Esophagus muscularis mucosa (tissue), 4 donors: ENCODE results near the gene BRINP1. TPM values are rescaled to one million over a fixed set of nuclear protein-coding genes. Genes with fewer than 3 reads are reported as not detected.

Source experiments
- DNase-seq: peaks from one replicate; pipeline ENCODE4 v3.0.0-alpha.2; 2017; ENCODE audit errors: extremely low spot score
- H3K27ac ChIP-seq, 4 donors: fragments of 200-600 bp; sonication (generic); replicated peaks in 1 of 4; 1 replicate in 3 of 4; 2 replicates in 1 of 4; pipeline ENCODE4 v1.5.1; 2016 to 2019; ENCODE audit warnings: mild to moderate bottlenecking in 1 of 4
- H3K27me3 ChIP-seq, 4 donors: fragments of 200-600 bp; sonication (generic); one replicate each; pipeline versions ENCODE4 v1.5.1 to v1.6.0; 2016 to 2019
- H3K36me3 ChIP-seq, 4 donors: fragments of 200-600 bp; sonication (generic); one replicate each; pipeline ENCODE4 v1.5.1; 2016 to 2019
- H3K4me1 ChIP-seq, 4 donors: fragments of 200-600 bp; sonication (generic); one replicate each; pipeline ENCODE4 v1.5.1; 2016 to 2019
- H3K4me3 ChIP-seq, 4 donors: fragments of 200-600 bp; sonication (generic); 1 replicate in 2 of 4; 2 replicates in 2 of 4; pipeline ENCODE4 v1.5.1; 2016 to 2019; ENCODE audit warnings: mild to moderate bottlenecking in 4 of 4, moderate library complexity in 1 of 4
- H3K9me3 ChIP-seq, 4 donors: fragments of 200-600 bp; sonication (generic); 1 replicate in 3 of 4; 2 replicates in 1 of 4; pipeline ENCODE4 v1.5.1; 2016 to 2019
- CTCF ChIP-seq, 3 experiments: fragments of 200-600 bp in 2 of 3; fragments of 450-650 bp in 1 of 3; sonication (generic) in 2 of 3; IDR thresholded peaks; one replicate each; pipeline ENCODE4 v1.5.1; 2017 to 2019; ENCODE audit warnings: antibody characterized with exemption in 3 of 3, mild to moderate bottlenecking in 2 of 3, moderate library complexity in 1 of 3
- EP300 ChIP-seq: sonication (generic); formaldehyde crosslinking; IDR thresholded peaks from one replicate; pipeline ENCODE4 v1.6.1; 2017; ENCODE audit warnings: antibody characterized with exemption
- POLR2A ChIP-seq: fragments of 450-650 bp; IDR thresholded peaks from one replicate; pipeline ENCODE4 v1.6.1; 2017; ENCODE audit warnings: antibody characterized with exemption, moderate library complexity, mild to moderate bottlenecking, low read depth
- POLR2AphosphoS5 ChIP-seq, 2 donors: sonication (generic); formaldehyde crosslinking; IDR thresholded peaks; one replicate each; pipeline ENCODE4 v1.6.1; 2017; ENCODE audit warnings: antibody characterized with exemption in 2 of 2
- WGBS: methylation state at CpG from one replicate; pipeline ENCODE4 v1.1.5; 2018; 5-methylcytosine and 5-hydroxymethylcytosine counted together
- intact Hi-C: fragments of 100-400 bp; cut with DNase I; formaldehyde crosslinking; loops from one replicate; pipeline ENCODE4 v1.15.1; 2023
- total RNA-seq, 4 donors: library from RNA; depleted of rRNA; stranded (reverse); fragments of >200 nt; gene quantifications; one replicate each; pipeline versions ENCODE4 v1.1.0 to v1.2.1, GENCODE V29; 2016

The BRINP1 gene
- total RNA-seq, 4 donors from 2014 or later: not detected

GRCh38 chr9:119318371-119318770, 50.9 kb downstream of the BRINP1 start:
- no peak for TF ChIP-seq POLR2A
- no peak for TF ChIP-seq POLR2AphosphoS5 (IDR thresholded peaks at IDR 0.05)
- TF ChIP-seq CTCF (IDR thresholded peaks at IDR 0.05): no peak
- no peak for TF ChIP-seq EP300
- intact Hi-C loops: no loop called here
- 48% methylated on average over 4 of the region's 4 CpGs for WGBS
- Histone ChIP-seq H3K27ac (no peak overlapping the region), H3K36me3 (no peaks in the 10 kb centered on the region), H3K4me3 (no peak overlapping the region), H3K27me3 (no peaks in the 10 kb centered on the region), H3K9me3 (no peaks in the 10 kb centered on the region), H3K4me1 (peaks cover 0 to 6% (median 0%) of the 10 kb centered on the region in 4 donors)
- DNase-seq: no peak

GRCh38 chr9:119313846-119314245, 55.4 kb downstream of the BRINP1 start:
- WGBS: 89% methylated on average over 4 of the region's 4 CpGs
- no peaks in the 10 kb centered on the region for H3K36me3 ChIP-seq
- no peaks in the 10 kb centered on the region for H3K9me3 ChIP-seq
- no peak for TF ChIP-seq POLR2AphosphoS5 (IDR thresholded peaks at IDR 0.05)
- no peak for TF ChIP-seq CTCF (IDR thresholded peaks at IDR 0.05)
- no peak for TF ChIP-seq EP300
- H3K4me3 ChIP-seq: no peak overlapping the region
- DNase-seq: no peak
- no peaks in the 10 kb centered on the region for H3K4me1 ChIP-seq
- no peaks in the 10 kb centered on the region for H3K27me3 ChIP-seq
- intact Hi-C loops: no loop called here
- H3K27ac ChIP-seq: no peak overlapping the region

- Histone ChIP-seq H3K27ac (no peak overlapping the region), H3K4me3 (no peak overlapping the region), H3K4me1 (no peaks in the 10 kb centered on the region), H3K27me3 (peaks cover 0 to 8% (median 0%) of the 10 kb centered on the region in 4 donors), H3K9me3 (no peaks in the 10 kb centered on the region), H3K36me3 (no peaks in the 10 kb centered on the region)
- TF ChIP-seq POLR2AphosphoS5 (IDR thresholded peaks at IDR 0.05) (no peak), POLR2A (no peak), EP300 (no peak), CTCF (IDR thresholded peaks at IDR 0.05) (no peak)
- WGBS: 64% methylated on average over 5 of the region's 5 CpGs
- intact Hi-C loops: no loop called here
- DNase-seq: no peak
Observed at GRCh38 chr9:119310741-119311140, 58.5 kb downstream of the BRINP1 start.

- Histone ChIP-seq H3K9me3 (no peaks in the 10 kb centered on the region), H3K4me1 (no peaks in the 10 kb centered on the region), H3K36me3 (no peaks in the 10 kb centered on the region), H3K27me3 (peaks cover 0 to 14% (median 2%) of the 10 kb centered on the region in 4 donors), H3K4me3 (no peak overlapping the region), H3K27ac (no peak overlapping the region)
- TF ChIP-seq POLR2A (no peak), POLR2AphosphoS5 (IDR thresholded peaks at IDR 0.05) (no peak), EP300 (no peak), CTCF (IDR thresholded peaks at IDR 0.05) (no peak)
- intact Hi-C loops: no loop called here
- DNase-seq: no peak
- 67% methylated on average over 5 of the region's 5 CpGs for WGBS
Observed at GRCh38 chr9:119307471-119307870, 61.8 kb downstream of the BRINP1 start.

GRCh38 chr9:119304555-119304954, 64.7 kb downstream of the BRINP1 start:
- TF ChIP-seq EP300 (no peak), POLR2A (no peak), CTCF (IDR thresholded peaks at IDR 0.05) (no peak), POLR2AphosphoS5 (IDR thresholded peaks at IDR 0.05) (no peak)
- Histone ChIP-seq H3K27me3 (peaks cover 0 to 14% (median 2%) of the 10 kb centered on the region in 4 donors), H3K36me3 (no peaks in the 10 kb centered on the region), H3K4me1 (no peaks in the 10 kb centered on the region), H3K27ac (no peak overlapping the region), H3K9me3 (no peaks in the 10 kb centered on the region), H3K4me3 (no peak overlapping the region)
- WGBS: 50% methylated on average over 3 of the region's 3 CpGs
- intact Hi-C loops: no loop called here
- DNase-seq: peak; percentile 53
